GM19468 (cell line): Measurements from ENCODE around the gene P2RY6.

Experiments used
- ATAC-seq: cut with Tn5 transposase; IDR thresholded peaks from one replicate; pipeline ENCODE4 v1.9.1; 2021; ENCODE audit warnings: mild to moderate bottlenecking, moderate library complexity, moderate number of reproducible peaks; ENCODE audit not compliant: unreplicated experiment; ENCODE audit errors: extremely low read depth

The P2RY6 gene

GRCh38 chr11:73293356-73293936 is 21.3 kb downstream of the P2RY6 start:
- ATAC-seq = no peak

- no peak for ATAC-seq
These were observed 22.5 kb downstream of the P2RY6 start for GRCh38 chr11:73294604-73295003.

- ATAC-seq = no peak
These were observed 23.3 kb downstream of the P2RY6 start for GRCh38 chr11:73295241-73295995.

- ATAC-seq = no peak
These were observed 23.8 kb downstream of the P2RY6 start for GRCh38 chr11:73295996-73296318.

GRCh38 chr11:73296501-73297230 is 24.5 kb downstream of the P2RY6 start:
- no peak for ATAC-seq

GRCh38 chr11:73297231-73297590 is 25.1 kb downstream of the P2RY6 start:
- no peak for ATAC-seq

DNA sequence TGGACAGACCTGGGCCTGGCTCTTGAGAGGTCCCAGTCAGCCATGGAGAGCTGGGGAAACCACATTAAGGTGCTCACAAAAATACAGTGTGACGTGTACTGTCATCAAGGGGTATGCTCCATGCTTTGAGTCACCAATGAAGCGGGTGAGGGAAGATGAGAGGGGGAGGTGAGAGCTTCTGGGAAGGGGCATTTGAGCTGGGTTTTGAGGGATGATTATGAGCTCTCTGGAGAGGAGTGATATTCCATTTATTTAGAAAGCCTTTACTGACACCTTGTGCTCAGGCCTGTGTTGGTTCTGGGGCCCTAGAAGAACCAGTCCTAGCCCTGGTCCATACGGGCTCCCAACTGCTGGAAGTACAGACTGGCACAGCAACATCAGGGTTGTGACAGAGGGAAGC is 25.6 kb downstream of the P2RY6 start:
- ATAC-seq = no peak

DNA sequence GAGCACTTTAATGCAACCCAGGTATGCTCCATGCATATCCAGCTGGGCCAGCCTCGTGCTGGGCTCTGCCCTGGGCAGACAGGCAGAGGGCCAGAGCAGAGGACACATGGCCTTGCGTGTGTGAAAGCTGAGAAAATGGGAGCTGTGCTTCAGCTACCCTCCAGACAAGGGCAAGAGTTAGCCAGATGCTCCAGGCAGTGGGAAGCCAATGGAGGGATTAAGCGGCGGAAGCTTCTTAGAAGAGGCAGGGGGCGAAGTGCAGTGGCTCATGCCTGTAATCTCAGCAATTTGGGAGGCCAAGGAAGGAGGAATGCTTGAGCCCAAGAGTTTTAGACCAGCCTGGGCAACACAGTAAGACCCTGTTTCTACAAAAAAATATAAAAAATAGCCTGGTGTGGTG is 26.1 kb downstream of the P2RY6 start:
- no peak for ATAC-seq

DNA sequence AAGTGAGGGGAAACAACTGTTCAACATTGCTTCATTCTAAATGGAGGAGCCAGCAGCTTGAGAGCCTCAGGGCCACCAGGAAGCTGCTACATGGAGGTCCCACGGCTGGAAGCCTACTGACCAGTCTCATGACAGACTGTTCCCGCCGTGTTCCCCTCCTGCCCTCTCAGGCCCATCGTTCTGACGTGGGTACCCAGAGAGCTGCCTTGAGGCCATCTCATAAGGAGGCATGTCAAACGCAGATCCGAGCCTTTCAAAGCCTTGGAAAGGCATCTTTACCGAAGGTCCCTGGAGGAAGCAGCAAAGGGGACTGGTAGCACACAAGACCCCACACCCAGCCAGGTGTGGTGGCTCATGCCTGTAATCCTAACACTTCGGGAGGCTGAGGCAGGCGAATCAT is 27.6 kb downstream of the P2RY6 start:
- no peak for ATAC-seq

DNA sequence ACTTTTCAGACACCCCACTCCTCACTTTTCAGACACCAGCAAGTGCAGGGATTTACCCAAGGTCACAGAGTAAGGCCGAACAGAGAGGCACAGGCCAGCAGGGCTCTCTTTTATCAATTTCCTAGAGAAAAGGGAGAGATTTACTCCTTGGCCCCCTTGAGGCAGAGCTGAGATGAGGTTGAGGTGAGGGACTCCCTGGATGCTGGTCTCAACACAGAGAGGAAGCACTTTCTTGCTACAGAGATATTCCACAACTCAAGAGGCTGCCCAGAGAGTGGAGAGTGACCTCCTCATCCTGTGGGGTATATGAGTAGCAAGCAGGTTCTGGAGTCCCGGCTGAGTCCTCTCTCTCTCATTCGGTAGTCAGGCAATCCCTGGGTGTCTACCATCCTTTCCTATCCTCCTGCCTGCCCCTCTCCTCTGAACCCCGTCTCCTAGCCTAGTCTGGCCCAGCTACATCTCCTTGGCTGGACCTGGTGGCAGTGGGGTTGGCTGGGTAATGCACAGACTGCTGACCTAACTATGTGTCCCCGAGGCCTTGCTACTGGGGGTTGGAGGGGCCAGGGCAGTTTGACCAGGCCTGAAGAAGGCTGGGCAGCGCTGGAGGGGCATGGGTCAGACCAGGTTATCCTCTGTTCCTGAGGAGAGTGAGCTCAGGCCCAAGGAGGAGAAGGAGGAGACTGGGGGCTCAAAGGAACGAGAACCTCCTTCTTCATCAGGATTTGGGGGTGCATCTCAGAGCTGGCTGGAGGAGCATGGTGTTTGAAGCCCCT is 34.1 kb downstream of the P2RY6 start:
- no peak for ATAC-seq

DNA sequence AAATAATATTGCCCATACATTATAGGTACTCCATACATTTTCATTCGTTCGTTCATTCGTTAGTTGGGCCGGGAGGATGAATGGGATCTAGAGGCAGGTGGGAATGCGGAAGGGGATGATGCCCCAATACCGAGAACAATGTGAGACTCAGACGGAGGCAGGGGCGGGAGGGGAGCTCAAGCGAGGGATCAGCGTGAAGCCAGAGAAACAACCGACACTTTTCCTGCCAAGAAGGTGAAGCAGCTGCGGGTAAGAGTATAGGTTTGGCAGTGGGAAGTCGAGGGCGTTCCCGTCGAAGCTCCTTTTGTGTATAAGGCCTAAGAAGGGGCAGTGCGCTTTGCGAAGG is 34.8 kb downstream of the P2RY6 start:
- ATAC-seq = no peak

- peak; percentile 18 for ATAC-seq
These were observed 35.3 kb downstream of the P2RY6 start for GRCh38 chr11:73307323-73308002.

DNA sequence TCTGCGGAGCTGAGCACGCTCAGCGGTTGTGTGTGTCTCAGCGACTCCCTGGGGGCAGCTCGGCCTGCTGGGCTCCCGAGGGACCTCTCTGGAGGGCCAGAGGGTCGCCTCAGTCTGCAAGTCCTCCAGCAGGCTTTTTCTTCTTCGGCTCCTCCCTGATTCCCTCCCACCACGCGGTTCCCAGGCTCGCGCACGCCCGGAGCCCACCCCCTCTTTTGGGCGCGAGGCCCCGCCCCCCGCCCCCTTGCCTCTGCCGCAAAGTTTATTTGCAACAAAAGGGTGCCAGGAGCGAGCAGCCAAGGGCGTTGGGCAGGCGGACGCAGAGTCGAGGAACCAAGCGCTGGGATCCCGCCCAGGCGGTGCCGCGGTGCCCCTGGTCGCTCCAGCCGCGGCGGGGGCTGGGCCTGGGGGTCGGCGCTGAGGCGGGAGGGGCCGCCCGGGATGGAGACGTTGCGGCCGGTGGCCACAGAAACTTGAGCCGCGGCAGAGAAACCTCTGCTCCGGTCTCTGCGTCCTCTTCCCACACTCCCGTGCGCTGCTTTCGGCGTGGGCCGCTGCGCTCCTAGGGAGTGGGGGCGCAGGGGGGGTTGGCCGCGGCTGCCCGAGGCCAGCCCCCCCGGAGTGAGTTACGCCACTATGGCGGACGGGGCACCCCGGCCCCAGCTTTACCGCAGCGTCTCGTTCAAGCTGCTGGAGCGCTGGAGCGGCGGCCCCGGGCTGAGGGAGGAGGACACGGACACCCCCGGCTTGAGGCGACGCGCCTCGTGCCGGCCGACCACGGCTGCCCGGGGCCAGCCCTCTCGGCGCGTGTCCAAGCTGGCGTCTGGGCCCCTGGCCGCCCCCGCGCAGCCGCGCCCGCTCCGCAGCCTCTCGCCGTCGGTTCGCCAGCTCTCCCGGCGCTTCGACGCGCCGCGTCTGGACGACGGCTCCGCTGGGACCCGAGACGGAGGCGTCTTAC is 36.1 kb downstream of the P2RY6 start, which contains the start of gene ARHGEF17:
Gene ARHGEF17, plus strand, starts transcription at position 274 of the 958 bp plus-strand sequence. Its CDS starts 363 bp downstream, at position 637.
- no peak for ATAC-seq

DNA sequence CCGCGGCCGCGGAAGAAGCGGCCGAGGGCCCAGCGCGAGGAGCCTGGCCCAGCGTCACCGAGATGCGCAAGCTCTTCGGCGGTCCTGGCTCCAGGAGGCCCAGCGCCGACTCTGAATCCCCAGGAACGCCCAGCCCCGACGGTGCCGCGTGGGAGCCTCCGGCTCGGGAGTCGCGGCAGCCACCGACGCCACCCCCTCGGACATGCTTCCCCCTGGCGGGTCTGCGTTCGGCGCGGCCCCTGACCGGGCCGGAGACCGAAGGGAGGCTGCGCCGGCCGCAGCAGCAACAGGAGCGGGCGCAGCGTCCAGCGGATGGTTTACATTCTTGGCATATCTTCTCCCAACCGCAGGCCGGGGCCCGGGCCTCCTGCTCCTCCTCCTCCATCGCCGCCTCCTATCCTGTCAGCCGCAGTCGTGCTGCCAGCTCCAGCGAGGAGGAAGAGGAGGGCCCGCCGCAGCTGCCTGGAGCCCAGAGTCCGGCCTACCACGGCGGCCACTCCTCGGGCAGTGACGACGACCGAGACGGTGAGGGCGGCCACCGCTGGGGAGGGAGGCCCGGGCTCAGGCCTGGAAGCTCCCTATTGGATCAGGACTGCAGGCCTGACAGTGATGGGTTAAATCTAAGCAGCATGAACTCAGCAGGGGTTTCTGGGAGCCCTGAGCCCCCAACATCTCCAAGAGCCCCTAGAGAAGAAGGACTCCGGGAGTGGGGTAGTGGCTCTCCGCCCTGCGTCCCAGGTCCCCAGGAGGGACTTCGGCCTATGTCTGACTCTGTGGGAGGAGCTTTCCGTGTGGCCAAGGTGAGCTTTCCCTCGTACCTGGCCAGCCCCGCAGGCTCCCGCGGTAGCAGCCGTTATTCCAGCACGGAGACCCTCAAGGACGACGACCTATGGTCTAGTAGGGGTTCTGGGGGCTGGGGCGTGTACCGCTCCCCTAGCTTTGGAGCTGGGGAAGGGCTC is 37.1 kb downstream of the P2RY6 start:
- ATAC-seq = no peak

GRCh38 chr11:73310076-73310475 is 37.9 kb downstream of the P2RY6 start:
- no peak for ATAC-seq

DNA sequence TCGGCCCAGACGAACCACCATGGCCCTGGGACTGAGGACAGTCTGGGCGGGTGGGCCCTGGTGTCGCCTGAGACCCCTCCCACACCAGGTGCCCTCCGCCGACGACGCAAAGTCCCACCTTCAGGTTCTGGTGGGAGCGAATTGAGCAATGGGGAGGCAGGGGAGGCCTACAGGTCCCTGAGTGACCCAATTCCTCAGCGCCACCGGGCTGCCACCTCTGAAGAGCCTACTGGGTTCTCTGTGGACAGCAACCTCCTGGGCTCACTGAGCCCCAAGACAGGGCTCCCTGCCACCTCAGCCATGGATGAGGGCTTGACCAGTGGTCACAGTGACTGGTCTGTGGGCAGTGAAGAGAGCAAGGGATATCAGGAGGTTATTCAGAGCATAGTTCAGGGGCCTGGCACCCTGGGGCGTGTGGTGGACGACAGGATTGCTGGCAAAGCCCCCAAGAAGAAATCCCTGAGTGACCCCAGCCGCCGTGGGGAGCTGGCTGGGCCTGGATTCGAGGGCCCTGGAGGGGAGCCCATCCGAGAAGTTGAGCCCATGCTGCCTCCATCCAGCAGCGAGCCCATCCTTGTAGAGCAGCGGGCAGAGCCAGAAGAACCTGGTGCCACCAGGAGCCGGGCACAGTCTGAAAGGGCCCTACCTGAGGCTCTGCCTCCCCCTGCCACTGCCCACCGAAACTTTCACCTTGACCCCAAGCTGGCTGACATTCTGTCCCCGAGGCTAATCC is 38.7 kb downstream of the P2RY6 start:
- no peak for ATAC-seq

DNA sequence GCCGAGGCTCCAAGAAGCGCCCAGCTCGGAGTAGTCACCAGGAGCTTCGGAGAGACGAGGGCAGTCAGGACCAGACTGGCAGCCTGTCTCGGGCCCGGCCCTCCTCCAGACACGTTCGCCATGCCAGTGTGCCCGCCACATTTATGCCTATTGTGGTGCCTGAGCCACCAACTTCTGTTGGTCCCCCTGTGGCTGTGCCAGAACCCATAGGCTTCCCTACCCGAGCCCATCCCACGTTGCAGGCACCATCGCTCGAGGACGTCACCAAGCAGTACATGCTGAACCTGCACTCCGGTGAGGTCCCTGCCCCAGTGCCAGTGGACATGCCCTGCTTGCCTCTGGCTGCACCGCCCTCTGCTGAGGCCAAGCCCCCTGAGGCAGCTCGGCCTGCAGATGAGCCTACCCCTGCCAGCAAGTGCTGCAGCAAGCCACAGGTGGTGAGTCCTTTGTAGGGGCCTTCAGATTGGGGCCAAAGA is 39.3 kb downstream of the P2RY6 start:
- ATAC-seq = no peak
